HG03060 (cell line): Measurements from ENCODE around the gene HYDIN.

Experiments used
- ATAC-seq: cut with Tn5 transposase; IDR thresholded peaks from one replicate; pipeline ENCODE4 v1.9.1; 2021; ENCODE audit warnings: low read depth, moderate number of reproducible peaks; ENCODE audit not compliant: unreplicated experiment

The HYDIN gene

GRCh38 chr16:70770291-70770625, 460.3 kb downstream of the HYDIN start:
- no peak for ATAC-seq

- ATAC-seq, result no peak
Measured at GRCh38 chr16:70769761-70770160, 460.8 kb downstream of the HYDIN start.

- no peak for ATAC-seq
Measured at GRCh38 chr16:70769131-70769530, 461.4 kb downstream of the HYDIN start.

- ATAC-seq, result no peak
Measured at GRCh38 chr16:70768203-70768580, 462.3 kb downstream of the HYDIN start.

- ATAC-seq, result no peak
Measured at GRCh38 chr16:70767377-70768202, 462.9 kb downstream of the HYDIN start.

- no peak for ATAC-seq
Measured at GRCh38 chr16:70766658-70767057, 463.9 kb downstream of the HYDIN start.

- no peak for ATAC-seq
Measured at GRCh38 chr16:70766176-70766575, 464.3 kb downstream of the HYDIN start.

- ATAC-seq, result no peak
Measured at GRCh38 chr16:70765491-70765890, 465.0 kb downstream of the HYDIN start.

GRCh38 chr16:70764632-70765031, 465.9 kb downstream of the HYDIN start:
- ATAC-seq, result no peak

- ATAC-seq, result no peak
Measured at GRCh38 chr16:70760221-70760620, 470.3 kb downstream of the HYDIN start.

- no peak for ATAC-seq
Measured at GRCh38 chr16:70759666-70760065, 470.9 kb downstream of the HYDIN start.

- no peak for ATAC-seq
Measured at GRCh38 chr16:70758786-70759185, 471.7 kb downstream of the HYDIN start.
